GM21423 (cell line): ENCODE data around the gene DNAH9.
"Not testable (repeated sequence)": the region's sequence is repeated elsewhere in the genome, so short reads cannot be mapped to it uniquely, and the experiment has no call there.

Experiments used
- ATAC-seq: cut with Tn5 transposase; IDR thresholded peaks from one replicate; pipeline ENCODE4 v1.9.1; 2021; ENCODE audit warnings: mild to moderate bottlenecking, moderate library complexity; ENCODE audit not compliant: unreplicated experiment

DNAH9 gene

DNA sequence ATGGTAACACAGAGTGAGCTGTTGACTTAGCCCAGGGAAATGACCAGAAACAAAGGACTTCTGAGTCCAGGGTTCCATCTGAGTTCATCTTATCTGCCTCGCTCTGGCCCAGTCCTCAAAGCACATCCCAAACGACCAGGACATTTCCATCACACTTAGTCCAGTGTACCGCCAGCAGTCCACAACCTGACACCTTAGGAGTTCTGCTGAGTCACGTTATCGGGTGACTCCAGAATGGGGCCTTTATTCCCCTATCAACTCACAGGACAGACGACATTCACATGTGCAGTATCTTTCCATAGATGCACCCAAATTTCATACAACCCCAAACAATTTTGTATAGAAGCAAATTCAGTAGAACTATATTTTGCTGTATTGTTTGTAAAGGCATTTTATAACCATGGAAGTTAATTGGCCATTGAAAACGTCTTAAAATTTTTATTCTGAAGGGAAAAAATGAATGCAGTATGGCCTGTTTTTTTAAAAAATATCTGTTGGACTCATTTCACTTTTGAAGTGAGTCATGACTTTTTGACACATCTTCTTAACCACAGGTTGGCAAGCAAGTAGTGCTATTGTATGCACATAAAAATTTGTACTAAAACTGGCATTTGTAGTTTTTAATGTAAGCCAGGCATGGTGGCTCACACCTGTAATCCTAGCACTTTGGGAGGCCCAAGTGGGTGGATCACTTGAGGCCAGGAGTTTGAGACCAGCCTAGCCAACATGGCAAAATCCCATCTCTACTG lies 352.7 kb downstream of the DNAH9 start:
- no peak for ATAC-seq

DNA sequence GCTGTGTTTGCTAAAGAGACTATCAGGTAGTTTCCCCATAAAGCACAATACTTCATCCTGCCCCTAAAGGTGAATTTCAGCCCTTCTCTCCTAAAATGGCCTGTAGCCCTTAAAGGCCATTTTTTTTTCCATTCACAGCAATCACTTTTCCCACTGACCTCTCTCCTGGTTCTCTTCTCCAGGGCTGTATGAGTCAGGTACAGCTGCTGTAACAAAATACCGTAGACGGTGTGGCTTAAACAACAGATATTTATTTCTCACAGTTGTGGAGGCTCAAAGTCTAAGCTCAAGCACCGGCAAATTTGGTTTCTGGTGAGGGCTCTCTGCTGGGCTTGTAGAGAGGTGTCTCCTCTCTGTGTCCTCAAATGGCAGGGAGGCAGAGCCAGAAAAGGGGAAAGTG lies 354.3 kb downstream of the DNAH9 start:
- no peak for ATAC-seq

DNA sequence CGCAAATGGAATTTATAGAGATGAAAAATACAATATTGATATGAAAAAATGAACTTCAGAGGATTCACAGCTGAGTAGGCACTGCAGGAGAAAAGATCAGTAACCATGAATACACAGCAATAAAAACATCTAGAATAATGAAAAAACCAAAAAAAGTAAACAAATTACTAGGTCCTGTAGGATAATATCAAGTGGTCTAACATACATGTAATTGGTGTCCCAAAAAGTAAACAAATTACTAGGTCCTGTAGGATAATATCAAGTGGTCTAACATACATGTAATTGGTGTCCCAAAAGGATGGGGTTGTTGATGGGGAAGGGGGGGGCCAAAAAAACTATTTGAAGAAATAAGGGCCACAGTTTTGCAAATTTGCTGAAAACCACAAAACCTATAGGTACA lies 355.7 kb downstream of the DNAH9 start:
- ATAC-seq = no peak

DNA sequence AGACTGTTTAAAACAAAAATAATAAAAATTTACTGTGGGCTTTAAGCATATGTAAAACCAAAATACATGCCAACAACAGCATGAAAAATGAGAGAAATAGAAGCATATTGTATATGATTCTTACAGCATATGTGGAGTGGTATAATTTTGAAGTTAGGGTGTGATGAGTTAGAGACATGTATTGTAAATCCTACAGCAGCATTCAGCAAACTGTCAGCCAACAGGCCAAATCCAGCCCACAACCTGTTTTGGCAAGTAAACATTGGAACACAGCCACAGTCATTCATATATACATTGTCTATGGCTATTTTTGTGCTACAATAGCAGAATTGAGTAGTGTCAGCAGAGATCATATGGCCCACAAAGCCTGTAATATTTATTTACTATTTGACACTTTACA lies 356.7 kb downstream of the DNAH9 start:
- ATAC-seq = no peak

DNA sequence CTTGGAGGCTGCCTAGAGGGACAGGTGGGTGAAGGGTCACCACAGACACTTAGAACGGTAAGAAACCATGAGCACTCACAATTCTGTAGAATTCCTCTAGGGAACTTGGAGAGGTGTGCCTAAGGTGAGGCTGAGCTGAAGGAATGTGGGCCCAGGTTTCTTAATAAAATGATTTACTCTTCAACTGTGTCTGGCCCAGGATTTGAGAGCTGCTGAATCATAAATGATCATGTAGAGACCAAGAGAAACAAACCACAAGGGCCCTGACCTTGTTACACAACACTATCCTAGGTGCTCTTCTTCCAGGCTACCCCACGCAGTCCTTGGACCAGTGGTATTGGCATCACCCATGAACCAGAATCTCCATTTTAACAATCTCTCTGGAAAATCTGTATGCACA lies 371.3 kb downstream of the DNAH9 start:
- ATAC-seq = no peak

DNA sequence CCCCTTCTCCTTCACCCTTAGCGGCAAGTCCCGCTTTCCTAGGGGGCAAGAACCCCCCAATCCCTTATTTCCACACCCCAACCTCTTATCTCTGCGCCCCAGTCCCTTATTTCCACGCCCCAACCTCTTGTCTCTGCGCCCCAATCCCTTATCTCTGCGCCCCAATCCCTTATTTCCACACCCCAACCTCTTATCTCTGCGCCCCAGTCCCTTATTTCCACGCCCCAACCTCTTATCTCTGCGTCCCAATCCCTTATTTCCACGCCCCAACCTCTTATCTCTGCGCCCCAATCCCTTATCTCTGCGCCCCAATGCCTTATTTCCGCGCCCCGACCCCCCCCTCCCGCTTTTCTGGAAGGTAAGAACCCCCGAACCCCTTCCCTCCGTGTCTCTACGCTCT lies 374.5 kb downstream of the DNAH9 start:
- not testable (repeated sequence) for ATAC-seq

DNA sequence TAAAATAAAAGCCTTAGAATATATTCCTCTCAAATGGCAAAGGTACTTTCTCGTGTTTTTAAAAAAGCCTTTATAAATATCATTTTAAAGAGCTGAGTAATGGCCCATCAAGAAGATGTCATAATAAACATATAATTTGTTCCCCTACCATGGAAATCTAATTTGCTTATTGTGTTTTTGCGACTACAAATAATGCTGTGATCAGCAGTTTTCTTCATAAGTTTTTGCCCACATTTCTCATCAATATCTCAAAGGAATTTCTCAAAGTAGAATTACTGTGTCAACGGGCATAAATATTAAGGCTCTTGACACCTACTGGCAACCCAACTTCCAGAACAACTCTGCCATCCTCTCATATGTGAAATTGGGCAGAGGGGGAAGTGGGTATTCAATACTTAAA lies 381.5 kb downstream of the DNAH9 start:
- no peak for ATAC-seq

DNA sequence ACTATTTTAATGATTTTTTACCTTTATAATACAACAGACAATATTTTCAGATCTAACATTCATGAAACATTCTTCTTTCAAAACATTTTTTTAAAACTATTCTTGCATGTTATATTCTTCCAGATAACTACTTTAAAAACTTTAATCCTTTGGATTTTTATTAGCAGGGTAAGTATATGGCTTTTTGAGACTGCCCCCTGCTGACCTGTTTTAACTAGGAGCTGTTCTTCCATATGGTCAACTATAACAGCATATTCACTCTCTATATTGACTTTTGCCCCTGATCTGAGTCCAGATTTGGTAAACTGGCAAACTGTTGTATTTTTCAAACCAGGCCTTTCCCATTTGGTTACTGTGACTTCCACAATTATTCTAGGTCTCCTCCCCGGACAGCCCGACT lies 382.5 kb downstream of the DNAH9 start:
- no peak for ATAC-seq

DNA sequence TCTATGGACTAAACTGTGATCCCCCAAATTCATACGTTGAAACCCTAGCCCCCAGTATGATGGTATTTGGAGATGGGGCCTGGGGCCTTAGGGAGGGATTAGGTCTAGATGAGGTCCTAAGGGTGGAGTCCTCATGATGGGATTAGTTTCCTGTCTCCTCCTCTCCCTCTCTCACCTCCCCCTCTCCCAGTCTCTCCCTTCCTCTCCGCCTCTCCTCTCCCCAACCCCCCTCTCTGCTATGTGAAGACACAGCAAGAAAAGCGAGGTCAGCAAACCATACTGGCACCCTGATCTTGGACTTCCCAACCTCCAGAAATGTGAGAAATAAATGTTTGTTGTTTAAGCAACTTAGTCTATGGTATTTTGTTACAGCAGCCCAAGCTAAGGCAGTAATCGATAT lies 383.6 kb downstream of the DNAH9 start:
- ATAC-seq = no peak

DNA sequence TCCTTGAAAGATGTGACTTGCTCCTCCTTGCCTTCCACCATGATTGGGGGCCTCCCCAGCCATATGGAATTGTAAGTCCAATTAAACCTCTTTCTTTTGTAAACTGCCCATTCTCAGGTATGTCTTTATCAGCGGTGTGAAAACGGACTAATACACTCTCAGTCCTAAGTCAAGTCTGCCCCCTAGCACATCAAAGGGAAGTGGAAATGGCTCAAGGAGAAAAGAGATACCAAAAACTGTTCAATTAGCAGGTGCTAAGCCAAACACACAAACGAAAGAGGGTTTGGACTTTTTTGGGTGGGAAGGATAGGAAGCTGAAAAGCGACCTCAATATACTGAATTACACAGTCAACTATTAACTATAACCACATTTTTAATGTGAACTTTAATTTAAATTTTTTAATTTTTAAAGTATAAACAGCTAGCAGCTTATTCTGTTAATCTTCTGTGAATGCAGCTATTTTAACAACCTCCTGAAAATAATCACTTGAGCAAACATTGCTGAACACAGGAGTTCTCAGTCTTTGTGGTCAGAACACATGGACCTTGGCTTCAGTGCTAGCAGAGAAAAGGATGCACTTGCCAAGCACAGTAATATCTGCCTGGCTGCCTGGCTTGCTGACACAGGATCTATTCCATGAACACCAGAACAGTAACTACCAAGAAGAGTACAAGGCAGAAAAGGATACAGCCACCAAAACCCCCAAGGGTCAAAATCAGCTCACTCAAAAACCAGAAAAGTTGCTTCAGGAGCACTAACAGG lies 388.1 kb downstream of the DNAH9 start:
- ATAC-seq = no peak

DNA sequence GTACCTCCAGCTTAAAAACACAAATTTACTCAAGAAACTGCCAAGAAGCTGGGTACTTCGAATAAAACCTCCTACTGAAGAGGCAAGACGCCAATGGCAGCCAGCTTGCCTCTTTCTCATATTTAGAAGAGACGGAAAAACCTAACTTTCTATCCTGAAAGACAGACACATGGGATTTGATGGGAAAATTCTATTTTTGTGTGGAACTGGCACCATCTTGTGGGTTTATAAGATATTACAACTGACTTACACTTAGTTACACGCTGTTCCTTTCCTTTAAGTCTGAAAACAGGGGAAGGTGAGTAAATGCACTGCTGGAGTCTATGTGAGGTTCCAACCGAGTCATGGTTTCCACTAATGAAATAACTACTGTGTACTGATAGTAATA lies 388.7 kb downstream of the DNAH9 start:
- ATAC-seq = no peak

DNA sequence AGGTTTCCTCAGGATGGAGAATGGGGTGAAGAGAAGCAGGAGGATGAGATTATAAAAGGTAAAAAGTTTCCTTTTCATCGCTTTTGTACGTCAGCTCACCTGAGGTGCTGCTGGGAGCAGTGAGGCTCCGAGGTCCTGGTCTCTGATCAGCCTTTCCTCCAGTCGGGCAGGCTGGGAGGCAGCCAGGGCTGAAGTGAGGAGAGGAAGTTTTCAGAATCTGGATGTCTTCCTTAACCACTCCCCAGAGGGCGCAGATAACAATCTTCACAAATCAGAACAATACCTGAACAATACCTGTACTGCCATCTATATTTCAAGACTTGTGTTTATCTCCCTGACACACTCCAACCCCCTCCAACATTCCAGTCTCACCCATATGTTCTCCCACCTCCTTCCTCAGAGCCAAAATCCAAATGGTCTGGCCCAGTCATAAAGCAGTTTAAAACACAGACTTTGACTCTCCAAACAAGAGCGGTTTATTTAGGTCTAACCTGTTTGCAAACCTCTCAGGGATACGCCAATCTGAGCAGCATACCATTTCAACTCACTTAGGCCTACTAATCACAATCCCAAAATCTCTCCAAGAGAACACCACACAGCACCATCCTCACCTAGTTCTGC lies 392.2 kb downstream of the DNAH9 start:
- no peak for ATAC-seq

DNA sequence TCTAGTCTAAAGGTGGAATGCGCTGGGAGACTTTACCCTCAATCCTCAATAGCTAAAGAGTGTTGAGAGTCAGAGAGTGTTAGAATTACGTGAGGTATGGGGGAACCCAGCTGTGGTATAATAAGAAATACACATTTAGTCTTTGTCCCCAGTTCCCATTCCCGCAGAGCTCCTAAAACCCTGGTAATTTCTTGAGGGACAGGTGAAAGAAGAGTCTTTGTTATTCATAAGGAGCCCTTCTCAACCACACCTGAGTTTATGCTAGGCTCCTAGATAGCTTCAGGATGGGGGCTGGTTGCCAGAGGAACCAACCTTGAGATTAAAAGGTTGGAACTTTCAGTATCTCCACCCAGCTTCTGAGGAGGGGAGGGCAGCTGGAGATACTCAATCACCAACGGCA lies 393.2 kb downstream of the DNAH9 start:
- no peak for ATAC-seq

DNA sequence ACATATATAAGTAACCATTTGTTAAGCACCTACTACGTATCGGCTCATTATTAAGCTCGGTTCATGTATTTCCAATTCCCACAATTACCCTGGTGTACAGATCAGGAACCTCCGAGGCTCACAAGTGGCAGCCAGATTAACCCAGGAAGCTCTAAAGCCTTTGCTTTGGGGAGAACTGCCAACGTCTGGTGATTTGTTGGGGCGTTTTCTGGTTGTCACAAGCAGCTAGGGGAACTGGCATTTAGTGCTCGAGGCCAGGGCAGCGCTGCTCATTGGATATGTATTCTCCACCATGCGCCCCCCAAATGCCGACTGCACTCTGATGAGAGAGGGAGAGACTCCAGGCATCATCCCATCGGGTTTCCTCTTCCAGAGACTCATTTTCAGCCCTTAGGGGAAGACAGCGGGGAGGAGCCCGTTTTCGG lies 398.5 kb downstream of the DNAH9 start:
- peak; percentile 37 for ATAC-seq

DNA sequence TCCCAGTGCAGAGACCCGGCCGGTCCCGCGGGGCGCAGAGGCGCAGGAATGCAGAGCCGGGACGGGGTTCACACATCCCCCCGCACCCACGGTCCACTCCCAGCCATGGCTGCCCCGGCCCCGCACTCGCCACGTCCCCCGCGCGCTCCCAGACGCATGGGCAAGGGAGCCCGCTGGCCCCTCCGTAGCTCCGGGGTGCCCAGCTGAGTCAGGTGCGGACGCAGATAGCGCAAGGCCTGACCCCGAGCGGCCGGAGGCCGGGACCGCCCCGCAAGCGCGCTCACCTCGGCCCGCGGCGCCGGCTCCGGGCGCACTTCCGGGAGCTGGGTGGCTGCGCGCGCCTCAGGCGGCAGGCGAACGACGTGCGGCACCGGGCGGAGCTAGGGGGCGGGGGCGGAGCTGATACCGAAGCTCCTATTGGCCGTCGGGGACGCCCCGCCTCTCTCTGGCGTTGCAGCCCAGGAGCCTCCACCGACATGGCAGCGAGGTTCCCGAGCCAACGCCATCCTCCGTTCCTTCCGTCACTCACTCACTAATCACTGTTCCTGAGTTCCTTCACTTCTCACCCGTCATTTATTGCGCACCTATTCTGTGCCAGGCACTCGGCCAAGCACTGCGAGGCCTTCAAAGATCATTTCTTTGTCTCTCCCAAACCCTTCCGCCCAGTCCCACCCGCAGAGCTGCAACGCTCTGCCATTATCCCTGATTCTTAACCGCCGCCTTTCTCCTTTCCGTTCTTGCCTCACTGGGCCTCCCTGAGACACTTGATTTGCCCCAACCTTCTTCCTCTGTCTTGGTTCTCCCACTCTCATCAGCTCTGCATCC lies 399.1 kb downstream of the DNAH9 start, which contains the start of gene ZNF18:
Gene ZNF18 (minus strand): TSS at position 329 of the 825 bp plus-strand sequence. CDS start 4,646 bp downstream, outside the sequence.
- peak; percentile 94 for ATAC-seq

DNA sequence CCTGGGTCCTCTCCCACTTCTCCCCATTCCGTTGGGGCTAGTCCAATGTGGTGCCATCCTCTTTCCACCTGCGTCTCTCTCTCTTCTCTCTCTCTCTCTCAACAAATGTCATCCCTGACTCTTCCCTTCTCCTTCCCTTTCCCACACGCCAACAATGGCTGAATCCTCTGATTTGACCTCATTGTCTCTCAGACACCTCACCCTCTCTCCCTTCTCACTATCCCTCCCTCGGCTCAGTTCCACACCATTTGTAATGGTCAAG lies 399.6 kb downstream of the DNAH9 start:
- ATAC-seq = no peak

DNA sequence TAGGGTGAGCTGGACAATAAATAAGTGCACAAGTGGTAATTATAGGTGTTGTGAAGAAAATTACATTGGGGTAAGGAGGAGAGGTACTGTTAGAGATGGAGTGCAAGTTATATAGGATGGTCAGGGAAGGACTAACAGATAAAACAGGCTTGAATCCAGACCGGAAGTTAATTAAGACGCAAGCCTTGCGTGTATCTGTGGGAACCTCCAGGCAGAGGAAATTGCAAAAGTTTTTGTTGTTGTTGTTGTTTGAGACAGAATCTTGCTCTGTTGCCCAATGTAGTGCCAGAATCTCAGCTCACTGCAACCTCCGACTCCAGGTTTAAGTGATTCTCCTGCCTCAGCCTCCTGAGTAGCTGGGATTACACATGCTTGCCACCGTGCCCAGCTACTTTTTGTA lies 401.4 kb downstream of the DNAH9 start:
- no peak for ATAC-seq

DNA sequence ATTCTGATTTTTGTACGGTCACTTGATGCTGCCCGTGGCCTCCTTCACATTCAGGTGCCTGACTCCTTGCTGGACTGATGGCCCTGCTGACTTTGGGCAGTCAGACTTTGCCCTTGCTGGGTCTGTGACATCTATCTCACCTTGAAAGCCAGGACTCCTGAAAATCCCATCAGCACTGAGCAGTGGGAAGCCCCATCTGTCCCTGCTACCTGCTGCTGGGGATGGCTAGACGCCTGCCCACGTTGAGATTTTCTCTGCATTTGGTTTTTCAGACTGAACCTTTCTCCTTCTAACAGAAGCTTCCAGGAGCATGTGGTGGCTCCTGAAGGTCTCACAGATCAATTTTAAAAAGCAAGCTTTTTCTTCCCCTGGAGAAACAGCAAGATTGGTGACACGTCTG lies 409.2 kb downstream of the DNAH9 start:
- ATAC-seq = no peak
